GM12801 (cell line): ENCODE data around the gene CDC42EP3.

Source experiments
- CTCF ChIP-seq: IDR thresholded peaks from one replicate; pipeline ENCODE4 v1.5.1; 2011; ENCODE audit warnings: control low read depth; ENCODE audit not compliant: insufficient read length; ENCODE audit errors: extremely low read depth

Gene CDC42EP3

GRCh38 chr2:37647971-37648330, 23.5 kb downstream of the CDC42EP3 start:
- TF ChIP-seq CTCF, result no peak

GRCh38 chr2:37645836-37646235, 25.6 kb downstream of the CDC42EP3 start:
- no peak for TF ChIP-seq CTCF

- TF ChIP-seq CTCF, result no peak
Observed at GRCh38 chr2:37645362-37645761, 26.1 kb downstream of the CDC42EP3 start.

- TF ChIP-seq CTCF, result no peak
Observed at GRCh38 chr2:37644191-37644590, 27.3 kb downstream of the CDC42EP3 start.

GRCh38 chr2:37643730-37644078, 27.7 kb downstream of the CDC42EP3 start:
- TF ChIP-seq CTCF, result no peak

GRCh38 chr2:37642907-37643729, 28.3 kb downstream of the CDC42EP3 start:
- TF ChIP-seq CTCF, result no peak

GRCh38 chr2:37641582-37642171, 29.8 kb downstream of the CDC42EP3 start:
- no peak for TF ChIP-seq CTCF
